Endothelial cell of umbilical vein (primary cell): Measurements from ENCODE around the gene SPOCD1.

Experiments
- EZH2 ChIP-seq: IDR thresholded peaks from 2 replicates; pipeline ENCODE4 v1.6.1; 2012; ENCODE audit warnings: borderline replicate concordance, low read depth, mild to moderate bottlenecking, moderate library complexity, low read length, inconsistent platforms; ENCODE audit not compliant: severe bottlenecking
- FOS ChIP-seq: IDR thresholded peaks from 2 replicates; pipeline ENCODE4 v1.6.1; 2011; ENCODE audit warnings: mild to moderate bottlenecking, low read length, moderate library complexity, borderline replicate concordance; ENCODE audit not compliant: insufficient read depth
- GATA2 ChIP-seq: IDR thresholded peaks from 2 replicates; pipeline ENCODE4 v1.7.0; 2011; ENCODE audit warnings: low read depth, mild to moderate bottlenecking, moderate library complexity, mixed read lengths, low read length; ENCODE audit not compliant: insufficient read length, insufficient read depth
- JUN ChIP-seq: IDR thresholded peaks from 2 replicates; pipeline ENCODE4 v1.6.1; 2011; ENCODE audit warnings: borderline replicate concordance, low read depth; ENCODE audit not compliant: insufficient read length, insufficient read depth
- MAX ChIP-seq: IDR thresholded peaks from 2 replicates; pipeline ENCODE4 v1.6.1; 2011; ENCODE audit not compliant: insufficient read depth, insufficient read length
- MYC ChIP-seq: IDR thresholded peaks from one replicate; pipeline ENCODE4 v1.6.1; 2011; ENCODE audit warnings: mild to moderate bottlenecking, low read depth, low read length
- POLR2A ChIP-seq: IDR thresholded peaks from 2 replicates; pipeline ENCODE4 v1.6.1; 2012; ENCODE audit warnings: low read depth, mild to moderate bottlenecking, control low read depth, low read length
- POLR2AphosphoS5 ChIP-seq: IDR thresholded peaks from 2 replicates; pipeline ENCODE4 v1.6.1; 2012; ENCODE audit warnings: low read depth, mild to moderate bottlenecking, control low read depth, low read length, moderate library complexity; ENCODE audit not compliant: insufficient read depth
- TF ChIP-seq, protein P1 (sequence below), 2 donors: IDR thresholded peaks; 1 replicate in 1 of 2; 2 replicates in 1 of 2; pipeline ENCODE4 v1.5.1; 2011; ENCODE audit warnings: low read length in 2 of 2, mild to moderate bottlenecking in 2 of 2, moderate library complexity in 2 of 2, control low read depth in 1 of 2, inconsistent platforms in 1 of 2, low read depth in 1 of 2; ENCODE audit not compliant: insufficient read depth in 1 of 2; ENCODE audit errors: extremely low read depth in 1 of 2

DNA sequence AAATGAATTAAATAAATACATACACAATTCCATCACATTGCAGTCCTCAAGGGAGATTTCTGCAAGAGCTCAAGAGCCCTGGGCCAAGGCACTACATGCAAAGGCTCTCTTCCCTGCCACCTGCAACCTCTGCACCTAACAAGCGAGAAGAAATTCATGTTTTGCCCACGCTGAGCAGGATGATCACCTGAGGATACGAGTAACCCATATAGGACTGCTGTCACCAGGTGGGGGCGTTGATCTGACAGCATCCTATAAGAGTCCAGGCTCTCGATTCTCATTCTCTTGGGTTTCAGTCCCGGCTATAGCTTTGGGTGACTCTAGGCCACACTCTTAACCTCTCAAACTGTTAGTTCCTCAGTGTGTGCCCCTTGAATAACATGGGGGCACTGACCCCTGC, 18.7 kb upstream of the SPOCD1 start:
- no peak for TF ChIP-seq POLR2A
- TF ChIP-seq, protein P1, sequence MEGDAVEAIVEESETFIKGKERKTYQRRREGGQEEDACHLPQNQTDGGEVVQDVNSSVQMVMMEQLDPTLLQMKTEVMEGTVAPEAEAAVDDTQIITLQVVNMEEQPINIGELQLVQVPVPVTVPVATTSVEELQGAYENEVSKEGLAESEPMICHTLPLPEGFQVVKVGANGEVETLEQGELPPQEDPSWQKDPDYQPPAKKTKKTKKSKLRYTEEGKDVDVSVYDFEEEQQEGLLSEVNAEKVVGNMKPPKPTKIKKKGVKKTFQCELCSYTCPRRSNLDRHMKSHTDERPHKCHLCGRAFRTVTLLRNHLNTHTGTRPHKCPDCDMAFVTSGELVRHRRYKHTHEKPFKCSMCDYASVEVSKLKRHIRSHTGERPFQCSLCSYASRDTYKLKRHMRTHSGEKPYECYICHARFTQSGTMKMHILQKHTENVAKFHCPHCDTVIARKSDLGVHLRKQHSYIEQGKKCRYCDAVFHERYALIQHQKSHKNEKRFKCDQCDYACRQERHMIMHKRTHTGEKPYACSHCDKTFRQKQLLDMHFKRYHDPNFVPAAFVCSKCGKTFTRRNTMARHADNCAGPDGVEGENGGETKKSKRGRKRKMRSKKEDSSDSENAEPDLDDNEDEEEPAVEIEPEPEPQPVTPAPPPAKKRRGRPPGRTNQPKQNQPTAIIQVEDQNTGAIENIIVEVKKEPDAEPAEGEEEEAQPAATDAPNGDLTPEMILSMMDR (IDR thresholded peaks at IDR 0.05; ENCODE audit: extremely low read depth in 1 of 2, insufficient read depth in 1 of 2, low read depth in 1 of 2, low read length in 2 of 2), result no peak
- no peak for TF ChIP-seq EZH2
- no peak for TF ChIP-seq POLR2AphosphoS5
- no peak for TF ChIP-seq MAX
- no peak for TF ChIP-seq JUN
- TF ChIP-seq FOS, result no peak
- TF ChIP-seq MYC, result no peak
- TF ChIP-seq GATA2, result no peak
